ENCODE data around the gene ZNF598. TPM values are rescaled to one million over a fixed set of nuclear protein-coding genes. Genes with fewer than 3 reads are reported as not detected.
A peak's percentile ranks its signal among the peaks of the same experiment; 100 is the strongest.

Gene ZNF598
- total RNA-seq, 1 donor from 2014 or later = 42.1 TPM

DNA sequence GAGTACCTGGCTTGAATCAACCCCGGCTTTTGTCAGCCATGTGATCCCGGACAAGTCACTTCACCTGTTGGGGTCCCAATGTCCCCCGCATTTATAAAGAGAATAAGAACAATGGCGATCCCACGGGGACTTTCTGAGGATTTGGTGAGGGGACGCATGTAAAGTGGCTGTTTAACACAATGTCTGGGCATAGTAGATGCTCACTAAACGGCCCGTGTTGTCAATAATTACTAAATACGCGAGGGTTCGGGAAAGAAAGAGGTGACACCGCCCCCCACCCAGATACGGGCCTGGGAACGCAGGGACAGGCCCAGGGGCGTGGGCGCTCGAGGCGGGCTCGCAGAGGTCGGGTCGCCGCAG is 18.1 kb downstream of the ZNF598 start:
- DNase-seq (ENCODE audit: low spot score) = no peak

DNA sequence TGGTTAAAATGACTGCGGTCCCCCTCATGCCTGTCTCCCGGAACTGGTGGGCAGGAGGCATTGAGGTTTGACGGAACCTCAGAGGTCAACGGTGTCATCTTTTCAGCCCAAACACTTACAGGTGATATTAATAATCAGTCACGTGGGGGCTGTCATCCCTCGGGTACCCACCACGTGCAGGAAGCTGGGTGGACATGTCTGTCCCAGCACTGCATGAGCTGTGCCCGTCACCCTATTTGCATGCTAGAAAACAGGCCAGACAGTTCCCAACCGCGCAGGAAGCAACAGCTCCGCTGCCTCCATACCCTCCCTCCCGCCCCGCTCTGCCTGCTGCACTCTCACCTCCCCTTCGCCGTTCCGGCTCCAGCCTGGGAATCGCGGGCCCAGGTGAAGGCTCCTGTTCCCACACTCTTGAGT is 18.5 kb downstream of the ZNF598 start:
- no peak for DNase-seq (ENCODE audit: low spot score)

DNA sequence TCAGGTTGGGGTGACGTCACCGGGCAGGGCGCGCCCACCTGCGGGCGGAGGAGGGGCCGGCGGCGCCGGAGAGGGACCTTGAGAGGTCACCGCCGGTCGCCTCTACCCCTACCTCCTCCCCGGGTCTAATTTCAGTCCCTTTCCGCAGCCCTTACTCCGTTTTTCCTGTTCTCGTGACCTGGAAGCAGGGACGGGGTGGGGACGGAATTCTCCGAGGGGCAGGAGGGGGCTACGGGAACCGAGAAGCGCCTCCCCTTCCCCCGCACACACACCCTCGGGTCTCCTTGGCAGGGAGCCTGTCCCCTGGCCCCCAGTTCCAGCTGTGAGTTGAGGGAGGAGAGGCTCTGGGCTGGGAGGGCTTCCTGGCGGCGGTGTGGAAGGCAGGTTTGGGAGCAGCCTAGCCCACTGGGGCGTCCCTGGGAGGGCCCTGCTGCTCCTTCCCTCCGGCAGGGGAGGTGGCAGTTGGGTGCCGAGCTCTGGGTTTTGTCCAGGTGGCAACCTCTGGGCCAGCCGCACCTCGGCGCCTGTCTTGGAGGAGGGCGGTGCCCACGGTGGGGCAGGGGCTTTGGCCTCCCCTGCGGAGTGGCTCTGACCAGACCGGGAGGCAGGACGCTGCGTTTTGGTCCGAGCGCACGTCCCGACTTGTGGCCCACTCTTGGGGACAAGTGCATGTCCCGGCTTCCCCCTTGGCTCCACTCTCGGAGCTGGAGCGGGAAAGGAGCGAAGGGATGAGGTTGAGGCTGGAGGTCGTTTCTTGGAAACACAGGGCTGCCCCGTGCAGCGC is 19.1 kb downstream of the ZNF598 start:
- no peak for DNase-seq (ENCODE audit: low spot score)

- no peak for DNase-seq (ENCODE audit: low spot score)
Measured at GRCh38 chr16:1990101-1990350, 19.6 kb downstream of the ZNF598 start.

DNA sequence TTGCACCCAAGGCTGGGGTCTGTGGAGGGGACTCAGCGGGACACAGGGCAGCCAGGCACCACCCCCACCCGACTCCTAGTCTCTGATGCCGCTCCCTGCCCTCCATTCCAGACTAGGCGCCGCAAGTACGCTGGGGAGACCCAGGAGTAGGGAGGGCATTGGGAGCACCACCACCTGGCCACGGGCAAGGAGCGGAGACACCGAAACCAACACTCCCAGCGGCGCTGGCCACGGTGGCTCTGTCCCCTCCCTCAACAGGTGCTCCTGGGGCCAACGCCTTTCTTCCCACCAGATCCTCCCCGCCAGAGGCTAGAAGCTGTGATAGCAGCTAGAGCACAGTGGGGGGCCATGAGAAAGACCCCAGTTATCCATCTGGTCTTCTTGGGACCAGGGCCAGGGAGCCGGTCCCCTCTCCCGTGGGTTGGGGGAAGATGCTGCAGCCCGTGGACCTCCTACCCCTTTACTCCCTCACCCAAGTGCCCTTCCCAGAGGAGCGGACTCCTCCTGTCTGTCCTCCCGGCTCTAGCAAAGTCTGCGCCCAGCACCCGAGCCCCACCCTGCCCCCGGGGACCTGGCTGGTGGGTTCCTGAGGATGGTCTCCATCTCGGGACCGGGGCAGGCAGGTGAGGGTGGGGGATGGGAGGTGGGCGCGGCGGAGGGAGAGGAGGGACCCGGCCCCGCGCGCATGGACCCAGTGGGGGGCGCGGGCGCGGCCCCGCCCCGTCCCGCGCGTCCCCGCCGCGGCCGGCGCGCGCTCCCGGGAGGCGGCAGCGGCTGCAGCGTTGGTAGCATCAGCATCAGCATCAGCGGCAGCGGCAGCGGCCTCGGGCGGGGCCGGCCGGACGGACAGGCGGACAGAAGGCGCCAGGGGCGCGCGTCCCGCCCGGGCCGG is 20.2 kb downstream of the ZNF598 start, which contains the start of gene SYNGR3:
TSS of gene SYNGR3 (plus strand) at position 762 of the 892 bp plus-strand sequence. CDS start 133 bp downstream, outside the sequence.
- DNase-seq (ENCODE audit: low spot score) = no peak

GRCh38 chr16:1987198-1987597 is 22.4 kb downstream of the ZNF598 start:
- DNase-seq (ENCODE audit: low spot score) = no peak

DNA sequence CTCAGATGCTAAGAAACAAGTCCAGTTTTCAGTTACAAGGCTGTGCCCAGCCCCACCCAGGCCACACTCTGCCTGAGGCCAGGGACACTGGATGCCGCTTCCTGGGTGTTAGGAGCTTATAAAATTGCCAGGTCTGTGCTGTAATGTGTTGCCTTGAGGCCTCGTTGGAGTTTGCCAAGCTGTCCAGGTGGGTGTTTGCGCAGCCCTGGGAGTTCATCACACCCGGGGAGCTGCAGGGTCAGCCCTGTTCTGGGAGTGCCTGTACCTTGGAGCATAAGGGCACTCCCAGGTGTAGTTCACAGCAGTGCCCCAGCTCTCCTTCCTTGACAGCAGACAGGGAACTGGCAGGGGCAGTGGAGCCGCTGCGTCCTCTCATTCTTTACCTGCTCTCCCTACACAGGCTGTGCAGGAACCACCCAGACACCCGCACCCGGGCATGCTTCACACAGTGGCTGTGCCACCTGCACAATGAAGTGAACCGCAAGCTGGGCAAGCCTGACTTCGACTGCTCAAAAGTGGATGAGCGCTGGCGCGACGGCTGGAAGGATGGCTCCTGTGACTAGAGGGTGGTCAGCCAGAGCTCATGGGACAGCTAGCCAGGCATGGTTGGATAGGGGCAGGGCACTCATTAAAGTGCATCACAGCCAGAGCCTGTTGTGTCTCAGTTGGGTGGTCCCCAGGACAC is 24.0 kb downstream of the ZNF598 start:
- DNase-seq (ENCODE audit: low spot score) = no peak

GRCh38 chr16:1984347-1985225 is 25.0 kb downstream of the ZNF598 start:
- DNase-seq (ENCODE audit: low spot score) = no peak

DNA sequence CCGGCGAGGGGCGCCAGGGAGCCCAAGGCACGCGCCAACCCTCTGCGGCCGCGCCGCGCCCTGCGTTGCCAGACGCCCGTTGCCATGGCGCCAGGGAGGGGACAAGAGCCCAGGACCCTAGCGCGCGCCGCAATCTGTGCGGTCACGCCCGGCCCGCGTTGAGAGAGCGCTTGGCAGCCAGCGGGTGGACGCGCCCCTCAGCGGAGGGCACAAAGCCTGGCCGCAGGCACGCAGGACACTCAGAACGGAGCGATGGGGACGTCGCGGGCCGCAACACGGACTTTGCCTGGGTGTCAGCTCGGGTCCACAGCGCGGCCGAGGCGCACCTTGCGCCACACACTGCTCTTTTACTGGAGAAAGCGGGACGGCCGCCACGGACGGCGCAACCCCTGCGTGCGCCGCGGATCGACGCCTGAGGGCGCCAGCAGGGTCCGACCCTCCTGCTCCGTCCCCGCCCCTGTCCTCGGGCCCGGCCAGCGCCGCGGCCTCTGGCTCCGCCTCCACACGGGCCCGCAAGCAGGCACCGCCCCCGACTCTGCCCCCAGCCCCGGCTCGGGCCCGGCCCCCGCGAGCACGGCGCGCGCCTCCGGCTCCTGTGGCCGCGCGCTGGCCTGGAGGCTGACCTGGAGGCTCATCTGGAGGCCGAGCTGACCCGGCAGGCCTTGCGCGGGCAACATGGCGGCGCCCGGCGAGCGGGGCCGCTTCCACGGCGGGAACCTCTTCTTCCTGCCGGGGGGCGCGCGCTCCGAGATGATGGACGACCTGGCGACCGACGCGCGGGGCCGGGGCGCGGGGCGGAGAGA is 25.9 kb downstream of the ZNF598 start, which contains the start of gene GFER:
TSS of gene GFER (plus strand) at position 650 of the 803 bp plus-strand sequence. CDS start at position 676, 26 bp downstream.
- peak; percentile 90 for DNase-seq (ENCODE audit: low spot score)

DNA sequence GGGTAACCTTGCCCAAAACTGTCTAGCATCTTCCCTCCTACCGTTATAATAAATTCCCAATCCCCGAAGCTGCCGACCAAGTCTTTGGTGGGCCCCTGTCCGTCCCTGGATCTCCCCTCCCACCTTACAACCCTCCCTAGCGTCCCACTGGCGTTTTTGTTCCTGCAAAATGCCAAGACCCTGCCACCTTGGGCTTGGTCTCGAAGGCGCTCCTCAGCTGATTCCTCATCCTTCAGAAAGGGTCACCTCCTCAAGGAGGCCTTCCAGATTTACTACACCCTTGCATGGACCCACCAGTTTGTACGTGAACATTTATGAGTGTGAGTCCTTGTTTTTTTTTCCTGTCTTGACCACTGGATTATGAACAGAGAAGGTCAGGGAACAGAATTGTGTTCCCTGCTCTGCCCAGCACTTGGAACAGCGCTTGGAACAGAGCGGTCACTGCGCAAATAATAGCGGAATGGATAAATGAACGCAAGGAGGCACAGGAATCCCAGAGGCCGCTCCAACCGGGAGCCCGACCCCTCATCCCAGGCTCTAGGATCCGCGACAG is 26.6 kb downstream of the ZNF598 start:
- no peak for DNase-seq (ENCODE audit: low spot score)

GRCh38 chr16:1982013-1982433 is 27.6 kb downstream of the ZNF598 start:
- DNase-seq (ENCODE audit: low spot score) = no peak

GRCh38 chr16:1981398-1981836 is 28.2 kb downstream of the ZNF598 start, which contains the start of gene NOXO1:
Gene NOXO1, minus strand, starts transcription at chr16:1981469. Its CDS starts 290 bp downstream, at chr16:1981179.
- DNase-seq (ENCODE audit: low spot score) = no peak

DNA sequence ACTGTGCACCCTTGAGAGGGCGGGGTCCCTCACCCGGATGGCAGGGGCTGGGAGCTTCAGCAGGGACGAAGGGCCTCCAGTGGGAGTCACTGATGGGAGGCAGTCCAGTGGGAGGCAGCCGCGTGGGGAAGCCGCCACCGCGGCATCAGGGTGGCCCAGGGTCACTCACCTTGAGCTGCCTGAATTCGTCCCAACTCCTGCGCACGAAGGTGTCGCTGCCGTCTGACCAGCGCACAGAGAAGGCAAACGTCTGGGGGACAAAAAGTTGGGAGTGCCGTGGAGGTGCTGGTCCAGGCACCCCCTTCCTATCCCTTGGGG is 28.9 kb downstream of the ZNF598 start:
- DNase-seq (ENCODE audit: low spot score) = no peak

- no peak for DNase-seq (ENCODE audit: low spot score)
Measured at GRCh38 chr16:1980030-1980769, 29.4 kb downstream of the ZNF598 start.

GRCh38 chr16:1979271-1980029 is 30.2 kb downstream of the ZNF598 start:
- DNase-seq (ENCODE audit: low spot score) = peak; percentile 76

DNA sequence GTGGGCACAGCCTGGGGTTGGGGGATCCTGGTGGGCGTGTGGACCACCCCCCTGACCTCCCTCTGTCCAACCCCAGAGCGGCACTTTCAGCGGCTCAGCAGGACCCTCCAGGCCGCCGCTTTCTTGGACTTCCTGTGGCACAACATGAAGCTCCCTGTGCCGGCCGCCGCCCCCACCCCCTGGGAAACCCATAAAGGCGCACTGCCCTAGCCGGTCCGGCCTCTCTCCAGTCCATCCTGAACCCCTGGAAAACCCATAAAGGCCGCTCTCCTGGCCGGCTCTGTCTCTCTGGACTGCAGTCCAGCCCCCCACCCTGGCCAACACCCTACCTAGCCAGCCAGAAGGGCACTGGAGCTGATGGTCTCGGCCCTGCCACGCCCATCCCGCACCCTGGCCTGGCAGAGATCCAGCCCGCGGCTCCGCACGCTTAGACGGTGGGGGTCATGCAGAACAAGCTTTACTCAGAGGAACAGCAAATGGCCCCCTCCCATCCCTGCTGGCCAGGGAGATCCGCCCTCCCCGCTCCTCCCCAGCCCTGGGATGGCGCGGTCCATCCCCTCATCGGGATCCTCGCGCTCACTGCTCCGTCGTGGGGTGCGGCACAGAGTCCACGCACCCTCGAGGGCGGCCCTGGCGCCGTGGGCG is 31.0 kb downstream of the ZNF598 start:
- no peak for DNase-seq (ENCODE audit: low spot score)

GRCh38 chr16:1977875-1978268 is 31.7 kb downstream of the ZNF598 start:
- DNase-seq (ENCODE audit: low spot score) = no peak
